Stimulated activated CD8-positive, alpha-beta memory T cell treated with anti-CD3 and anti-CD28 coated beads, Interleukin-15, amount 100 ng/mL, for 24 hours (primary cell): ENCODE data around the gene SPINK6.

Experiments used
- DNase-seq: peaks from one replicate; pipeline ENCODE4 v3.0.0-alpha.2; 2020; ENCODE audit warnings: low read depth

SPINK6 gene, protein sequence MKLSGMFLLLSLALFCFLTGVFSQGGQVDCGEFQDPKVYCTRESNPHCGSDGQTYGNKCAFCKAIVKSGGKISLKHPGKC

DNA sequence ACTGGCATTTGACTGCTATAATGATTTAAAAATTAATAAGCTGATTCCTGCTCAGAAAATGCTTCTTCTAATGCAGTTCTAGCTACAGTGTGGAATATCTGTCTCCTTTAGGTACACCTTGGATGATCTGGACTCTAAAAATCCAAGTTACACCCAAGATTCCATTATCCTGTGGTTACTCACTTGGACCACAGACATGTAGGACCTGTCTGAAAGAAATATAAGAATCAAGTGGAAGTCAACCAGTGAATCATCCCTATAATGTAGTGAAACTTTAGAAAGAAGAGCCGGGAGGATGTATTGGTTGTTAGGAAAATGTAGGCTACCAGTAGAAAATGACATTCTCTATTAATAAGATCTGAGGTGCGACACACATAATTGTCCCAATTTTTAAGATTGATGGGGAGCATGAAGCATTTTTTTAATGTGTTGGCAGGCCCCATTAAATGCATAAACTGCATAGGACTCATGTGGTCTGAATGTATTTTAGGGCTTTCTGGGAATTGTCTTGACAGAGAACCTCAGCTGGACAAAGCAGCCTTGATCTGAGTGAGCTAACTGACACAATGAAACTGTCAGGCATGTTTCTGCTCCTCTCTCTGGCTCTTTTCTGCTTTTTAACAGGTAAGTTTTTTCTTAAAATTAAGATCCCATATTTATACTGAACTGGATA lies at the start of gene SPINK6:
SPINK6 (plus strand) TSS at position 512 of the 673 bp plus-strand sequence; CDS start at position 567, 55 bp downstream.
- no peak for DNase-seq

DNA sequence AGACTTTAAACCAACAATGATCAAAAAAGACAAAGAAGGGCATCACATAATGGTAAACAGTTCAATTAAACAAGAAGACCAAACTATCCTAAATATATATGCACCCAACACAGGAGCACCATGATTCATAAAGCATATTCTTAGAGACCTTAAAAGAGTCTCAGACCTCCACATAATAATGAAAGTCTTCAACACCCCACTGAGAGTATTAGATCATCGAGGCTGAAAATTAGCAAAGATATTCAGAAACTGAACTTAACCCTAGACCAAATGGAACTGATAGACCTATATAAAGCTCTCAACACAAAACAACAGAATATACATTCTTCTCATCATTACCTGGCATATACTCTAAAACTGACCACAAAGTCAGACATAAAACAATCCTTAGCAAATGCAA lies 46.2 kb upstream of the SPINK6 start:
- no peak for DNase-seq

DNA sequence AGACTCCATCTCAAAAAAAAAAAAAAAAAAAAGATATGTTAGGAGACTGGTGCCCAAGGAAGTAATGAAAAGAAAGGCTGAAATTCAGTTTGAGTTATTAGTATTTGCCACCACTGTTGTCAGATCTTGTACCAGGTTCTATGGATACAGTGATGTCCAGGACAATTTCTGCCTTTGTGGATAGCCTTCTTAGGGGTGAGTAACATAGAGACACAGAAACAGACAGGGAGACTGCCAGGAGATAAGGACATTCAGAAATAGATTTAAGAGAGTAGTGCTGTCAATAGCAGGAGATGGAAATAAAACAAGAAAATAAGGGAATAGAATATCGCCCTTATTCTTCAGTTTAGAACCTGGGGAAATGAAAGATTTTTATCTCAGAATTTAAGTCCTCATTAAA lies 40.8 kb upstream of the SPINK6 start:
- no peak for DNase-seq

DNA sequence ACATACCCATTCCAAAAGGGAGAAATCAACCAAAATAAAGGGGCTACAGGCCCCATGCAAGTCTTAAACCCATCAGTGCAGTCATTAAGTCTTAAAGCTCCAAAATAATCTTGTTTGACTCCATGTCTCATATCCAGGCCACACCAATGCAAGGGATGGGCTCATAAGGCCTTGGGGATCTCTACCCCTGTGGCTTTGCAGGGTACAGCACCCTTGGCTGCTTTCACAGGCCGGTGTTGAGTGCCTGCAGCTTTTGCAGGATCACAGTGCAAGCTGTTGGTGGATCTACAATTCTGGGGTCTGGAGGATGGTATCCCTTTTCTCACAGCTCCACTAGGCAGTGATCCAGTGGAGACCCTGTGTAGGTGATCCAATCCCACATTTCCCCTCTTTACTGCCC lies 39.5 kb upstream of the SPINK6 start:
- no peak for DNase-seq

DNA sequence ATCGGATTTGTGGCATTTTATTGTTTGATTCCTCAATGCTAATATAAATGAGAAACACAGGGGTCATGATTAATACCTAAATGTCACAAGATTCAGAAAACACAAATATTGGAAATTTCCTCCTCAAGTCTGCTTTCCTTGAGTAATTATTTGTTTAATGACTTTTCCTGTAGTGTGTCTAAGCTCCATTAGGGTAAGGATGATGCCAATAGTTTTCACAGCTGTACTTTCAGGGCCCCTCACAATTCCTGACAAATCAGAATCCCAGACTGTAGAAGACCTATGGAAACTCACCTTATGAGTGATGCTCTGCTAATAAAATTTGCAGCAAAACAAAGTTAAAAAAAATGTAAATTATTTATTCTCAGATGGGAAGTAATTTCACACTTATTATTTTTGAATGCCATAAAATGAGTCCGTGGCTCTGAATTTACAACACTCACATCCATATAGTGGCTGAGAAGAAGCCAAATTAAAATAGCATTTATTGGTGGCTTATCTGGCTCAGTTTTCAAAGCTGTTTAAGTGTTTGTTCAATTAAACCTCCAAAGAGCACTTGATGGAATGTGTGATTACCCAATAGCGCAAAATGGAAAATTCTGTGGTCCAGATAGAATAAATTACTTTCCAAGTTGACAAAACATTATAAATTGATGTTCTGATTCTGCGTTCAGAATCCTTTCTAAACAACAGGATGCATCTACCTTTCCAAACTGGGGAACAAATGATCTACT lies 36.1 kb upstream of the SPINK6 start:
- no peak for DNase-seq

DNA sequence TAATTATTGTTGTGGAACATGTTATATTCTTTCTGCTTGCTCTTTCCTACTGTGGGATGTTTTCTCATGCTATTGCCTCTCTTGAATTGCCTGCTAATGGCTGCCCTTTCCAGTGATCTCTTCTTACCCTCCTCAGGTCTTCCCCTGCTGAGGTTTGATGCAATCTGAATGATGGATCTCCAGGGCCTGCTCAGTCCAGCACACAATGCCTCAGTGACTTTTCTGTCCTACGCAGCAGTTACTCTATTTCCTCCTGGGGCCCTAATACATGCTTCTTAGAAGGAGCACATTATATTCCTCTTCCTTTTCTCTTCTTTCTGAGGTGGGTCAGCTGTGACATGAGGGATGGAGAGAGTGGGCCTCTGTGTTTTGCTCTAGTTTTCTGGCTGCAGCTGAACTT lies 34.6 kb upstream of the SPINK6 start, which contains the start of gene SPINK14:
SPINK14 (plus strand) TSS at position 301 of the 400 bp plus-strand sequence. CDS start 1,187 bp downstream, outside the sequence.
- no peak for DNase-seq

DNA sequence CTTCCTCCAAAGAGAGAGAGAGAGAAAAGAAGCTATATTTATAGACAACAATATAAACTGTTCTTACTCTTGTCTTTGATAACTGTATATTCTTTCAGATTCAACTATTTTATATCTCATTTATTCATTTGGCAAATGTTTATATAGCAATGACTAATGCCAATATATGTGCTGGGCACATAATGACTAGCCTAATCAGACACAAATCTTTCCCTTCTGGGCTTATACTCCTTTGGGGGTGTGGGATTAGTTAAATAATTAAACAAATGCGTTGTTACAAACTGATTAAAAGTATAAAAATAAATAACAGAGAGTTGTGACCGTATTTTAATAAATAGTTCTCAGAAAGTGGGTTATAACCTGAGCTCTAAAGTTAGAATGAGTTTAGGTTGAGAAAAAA lies 30.5 kb upstream of the SPINK6 start:
- DNase-seq, result no peak

DNA sequence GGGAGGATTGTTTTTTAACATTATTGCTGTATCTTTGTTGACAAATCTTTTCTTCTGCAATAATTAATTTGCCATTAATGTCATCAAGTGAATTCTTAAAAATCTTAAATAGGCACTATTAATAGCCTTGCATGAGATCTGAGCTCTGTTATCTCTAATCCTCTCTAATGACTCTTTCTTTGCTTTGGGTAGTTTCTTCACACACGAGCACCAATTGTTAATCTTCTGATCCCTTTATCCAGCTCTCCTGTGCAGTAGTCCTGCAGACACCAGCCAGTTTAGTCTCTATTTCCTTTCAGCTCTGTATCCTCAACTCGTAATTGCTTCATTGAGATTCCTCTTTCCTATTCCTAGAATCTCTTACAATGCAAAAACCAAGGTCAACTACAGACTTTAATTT lies 26.4 kb upstream of the SPINK6 start:
- no peak for DNase-seq

DNA sequence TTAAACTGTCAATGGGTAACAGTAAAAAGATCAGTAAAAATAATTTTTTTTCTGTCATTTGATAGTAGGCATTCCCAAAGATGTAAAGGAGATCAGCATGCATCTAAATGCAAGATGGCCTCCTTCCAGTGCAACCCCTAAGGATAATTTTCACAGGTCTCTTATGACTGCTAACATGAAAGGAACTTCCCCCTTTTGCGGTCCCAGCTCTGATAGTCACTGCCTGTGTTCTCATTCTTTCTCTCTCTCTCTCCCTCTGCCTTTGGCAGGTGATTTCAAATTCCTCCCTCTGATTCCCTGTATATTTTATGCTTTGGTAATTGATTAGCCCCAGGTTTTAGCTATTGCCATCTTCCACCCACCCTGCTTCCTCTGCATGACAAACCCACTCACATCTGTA lies 25.6 kb upstream of the SPINK6 start:
- DNase-seq, result no peak

DNA sequence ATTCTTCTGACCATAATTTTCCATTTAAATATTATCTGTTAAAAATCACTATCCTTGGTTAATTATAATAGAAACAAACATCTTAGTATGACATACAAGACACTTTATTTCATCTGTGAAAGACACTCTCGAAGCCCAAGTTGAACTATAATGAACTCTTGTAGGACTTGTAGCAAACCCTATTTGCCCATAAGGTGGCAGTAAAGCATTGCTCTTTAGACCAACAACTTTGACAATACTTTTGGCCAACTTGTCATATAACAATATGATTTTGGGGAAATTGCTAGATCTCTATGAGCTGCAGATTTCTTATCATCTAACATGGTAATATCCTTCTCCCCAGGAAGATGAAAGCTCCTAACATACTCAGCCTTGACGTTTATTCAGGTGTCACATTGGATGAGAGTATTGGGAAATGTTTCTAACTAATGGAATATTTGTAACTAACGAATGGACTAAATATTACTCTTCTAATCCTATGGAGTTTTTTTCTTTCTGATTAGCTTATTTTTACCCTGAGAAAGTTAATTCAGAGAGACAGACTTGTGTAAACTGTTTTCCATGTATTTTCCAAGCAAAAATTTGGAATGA lies 23.5 kb upstream of the SPINK6 start:
- no peak for DNase-seq

DNA sequence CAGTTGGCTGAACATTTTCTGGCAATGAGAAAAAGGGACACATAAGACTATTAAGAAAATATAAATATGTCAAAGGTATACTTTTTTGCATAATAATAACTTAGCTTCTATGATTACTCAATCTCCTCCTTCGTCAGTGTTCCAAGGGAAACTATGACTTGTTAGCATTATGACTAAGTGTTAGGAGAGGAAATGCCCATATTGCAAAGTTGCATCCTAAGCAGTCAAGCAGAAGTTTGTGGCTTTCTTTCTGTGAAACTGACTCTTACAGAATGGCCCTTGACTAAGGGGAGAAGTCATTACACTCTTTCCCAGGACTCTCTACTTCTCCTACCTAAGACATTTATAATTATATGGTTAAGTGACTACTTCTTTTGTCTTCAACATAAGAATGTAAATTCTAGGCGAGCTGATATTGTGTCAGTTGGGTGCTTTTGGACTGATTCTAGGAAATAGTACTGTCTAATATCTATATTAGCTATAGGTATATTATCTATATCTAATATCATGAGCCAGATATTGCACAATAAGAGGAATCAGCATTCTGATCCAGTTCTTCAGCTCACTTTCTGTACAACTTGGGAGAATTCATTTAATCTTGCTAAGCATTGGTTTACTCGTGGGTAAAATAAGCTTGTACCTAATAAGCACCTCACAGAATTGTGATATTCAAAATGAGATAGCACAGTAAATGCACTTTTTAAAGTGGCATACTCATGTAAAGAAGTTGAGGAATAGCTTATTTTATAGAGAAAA lies 16.4 kb upstream of the SPINK6 start:
- DNase-seq, result no peak

DNA sequence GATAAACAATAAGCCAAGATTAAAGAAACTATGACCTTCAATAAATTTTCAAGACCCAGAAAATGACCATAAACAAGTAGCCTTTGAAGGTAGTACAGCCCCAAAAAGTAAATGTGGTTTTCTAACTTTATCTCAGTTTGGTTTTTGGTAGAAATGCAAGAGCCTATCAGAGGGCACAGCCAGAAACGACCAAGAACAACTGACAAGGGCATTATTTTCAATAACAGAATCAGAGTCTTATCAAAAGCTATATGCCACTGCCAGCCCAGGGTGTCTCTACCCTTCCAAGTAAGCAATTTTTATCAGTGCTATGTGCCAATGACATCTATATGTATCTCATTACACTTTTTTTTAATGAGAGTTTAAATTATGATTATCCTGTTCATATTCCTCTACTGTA lies 11.8 kb upstream of the SPINK6 start:
- no peak for DNase-seq

DNA sequence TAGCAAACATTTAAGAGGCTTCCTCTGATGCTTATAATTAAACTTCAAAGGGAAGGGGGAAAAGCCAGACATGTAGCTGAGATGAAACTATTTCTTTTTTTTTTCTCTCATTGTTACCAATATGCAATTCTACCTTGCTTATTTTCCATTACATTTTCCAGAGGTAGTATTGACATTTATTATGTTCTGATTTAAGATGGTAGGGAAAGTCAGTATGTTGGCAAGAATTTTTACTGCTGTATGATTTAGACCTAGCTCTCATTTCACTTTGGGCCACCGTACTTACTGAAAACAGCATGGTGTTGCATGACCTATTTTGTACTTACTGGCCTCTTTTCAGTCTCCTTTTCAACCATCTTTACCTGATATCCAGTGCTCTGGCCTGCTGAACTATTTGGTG lies 9.6 kb upstream of the SPINK6 start:
- no peak for DNase-seq

DNA sequence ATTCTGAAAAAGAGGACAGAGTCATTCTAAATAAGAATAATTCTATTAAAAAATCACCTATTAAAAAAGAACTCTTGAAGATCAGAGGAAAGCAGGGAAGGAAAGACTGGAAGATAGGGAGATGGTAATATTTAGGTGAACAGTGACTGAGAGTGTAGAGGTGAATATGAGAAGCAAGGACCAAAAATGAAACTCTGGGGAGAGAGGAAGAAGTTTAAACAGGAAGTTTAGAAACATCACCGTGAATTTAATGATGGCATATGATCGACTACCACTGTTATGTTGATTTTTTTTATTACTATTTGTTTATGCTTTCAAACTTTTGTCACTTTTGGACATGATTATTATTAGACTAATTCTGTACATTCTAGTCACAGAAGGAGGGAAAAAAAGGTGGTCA lies 1.7 kb upstream of the SPINK6 start:
- DNase-seq, result no peak

DNA sequence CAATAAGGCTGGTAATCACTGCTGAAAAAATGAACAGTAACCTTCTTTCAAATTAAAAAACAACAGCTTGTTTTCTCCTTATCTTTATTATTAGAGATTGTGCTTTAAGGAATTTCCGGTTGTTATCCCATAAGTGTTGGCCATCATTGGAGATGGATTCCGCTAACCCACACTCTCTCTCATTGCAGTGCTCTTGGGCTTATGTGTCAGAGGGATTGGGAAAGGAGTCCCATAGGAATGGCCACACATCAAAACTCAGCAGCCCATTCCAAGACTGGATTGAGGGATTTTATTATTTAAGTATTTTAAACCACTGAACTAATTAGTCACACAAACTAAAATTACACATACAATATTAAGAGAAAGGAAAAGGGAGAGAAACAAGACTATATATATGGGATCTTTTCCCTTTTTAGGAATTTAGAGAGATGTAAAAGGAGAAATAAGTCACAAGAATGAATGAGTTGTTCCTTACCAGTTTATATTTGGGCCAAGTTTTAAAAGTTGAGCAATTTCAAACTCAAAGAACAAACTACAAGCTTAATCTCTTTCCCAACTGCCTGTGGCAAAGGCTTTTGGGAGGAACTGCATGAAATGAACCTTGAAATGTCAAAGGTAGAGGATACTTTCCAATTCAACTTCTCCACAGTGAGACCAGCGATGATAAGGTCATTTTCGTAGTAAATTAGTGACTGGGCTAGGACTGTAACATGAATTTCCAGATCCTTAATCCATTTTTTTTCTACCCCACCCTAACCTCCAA lies 2.4 kb downstream of the SPINK6 start:
- no peak for DNase-seq

DNA sequence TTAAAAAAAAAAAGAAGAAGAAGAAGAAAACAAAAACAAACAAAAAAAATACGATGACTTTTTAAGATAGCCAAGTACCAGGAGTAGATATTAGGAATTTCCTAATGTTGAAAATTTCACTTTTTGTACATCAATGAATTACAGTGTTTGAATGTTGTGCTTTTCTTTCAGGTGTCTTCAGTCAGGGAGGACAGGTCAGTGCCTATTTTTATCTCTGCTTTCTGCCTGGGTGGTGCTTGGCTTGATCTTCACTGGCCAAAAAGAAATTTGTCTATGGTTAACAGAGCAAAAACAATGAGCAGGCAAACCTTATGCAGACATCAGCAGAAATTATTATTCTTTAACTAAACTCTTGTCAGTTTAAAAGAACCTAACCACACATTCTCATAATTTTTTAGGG lies 3.0 kb downstream of the SPINK6 start:
- no peak for DNase-seq

DNA sequence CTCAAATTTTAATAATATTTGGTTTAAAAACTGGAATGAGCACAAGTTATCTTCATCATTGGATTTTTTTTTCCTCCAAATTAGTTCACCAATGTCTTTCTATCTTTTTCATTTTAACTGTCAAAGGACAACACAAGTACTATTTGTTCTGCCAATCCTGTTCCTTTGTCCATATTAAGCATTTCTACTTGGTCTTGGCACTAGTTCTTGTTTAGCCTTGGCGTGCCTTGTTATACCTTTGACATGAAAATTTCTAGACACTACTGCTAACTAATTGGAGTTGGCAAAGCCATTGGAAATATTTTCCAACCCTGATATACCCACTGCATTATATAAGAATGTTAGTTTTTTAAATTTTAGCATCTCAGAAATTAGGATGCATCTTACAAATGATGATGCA lies 3.8 kb downstream of the SPINK6 start:
- DNase-seq, result no peak

DNA sequence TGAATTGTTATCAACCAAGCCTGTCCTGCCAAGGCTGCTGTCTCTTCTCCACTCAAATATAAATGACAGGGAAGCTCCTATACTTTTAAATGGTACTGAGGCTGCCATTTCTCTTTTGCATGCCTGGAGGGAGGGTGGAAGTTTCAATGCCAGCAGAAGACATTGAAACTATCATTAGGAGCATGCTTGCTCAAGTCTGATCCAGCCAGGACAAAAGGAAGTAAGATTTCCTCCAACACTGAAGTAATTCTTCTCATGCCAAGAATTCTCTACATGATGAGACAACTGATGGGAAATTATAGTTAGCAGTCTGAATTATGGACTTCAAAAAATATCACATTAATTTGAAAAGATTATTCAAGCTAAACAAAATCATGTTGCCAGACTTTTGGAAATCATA lies 5.4 kb downstream of the SPINK6 start:
- DNase-seq, result no peak

DNA sequence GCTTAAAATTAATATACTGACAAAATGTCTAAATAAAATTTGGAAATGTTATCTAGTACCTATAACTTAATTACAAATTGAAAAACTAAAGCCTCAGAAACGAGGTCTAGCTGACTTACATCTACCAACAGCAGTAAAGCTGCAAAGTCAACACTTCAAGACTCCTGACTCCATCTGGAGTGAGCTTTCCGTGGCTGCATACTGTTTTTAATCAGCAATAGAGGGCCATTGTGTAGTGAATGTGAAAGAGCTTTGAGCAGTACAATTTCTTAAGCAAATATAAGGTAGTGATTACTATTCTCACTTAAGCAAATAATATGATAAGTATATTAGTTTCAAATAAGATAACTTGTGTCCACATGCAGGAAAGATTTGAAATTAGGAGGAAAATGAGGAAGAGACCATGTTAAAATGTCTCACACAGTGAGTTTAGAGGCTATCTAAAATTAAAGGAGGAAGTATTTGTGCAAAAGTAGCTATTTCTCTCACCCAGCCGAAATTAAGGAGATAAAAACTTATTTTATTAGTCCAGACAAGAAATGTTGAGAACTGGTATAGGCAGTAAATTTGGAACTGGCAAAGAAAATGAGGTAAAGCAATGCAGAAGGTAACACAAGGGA lies 6.4 kb downstream of the SPINK6 start:
- no peak for DNase-seq

DNA sequence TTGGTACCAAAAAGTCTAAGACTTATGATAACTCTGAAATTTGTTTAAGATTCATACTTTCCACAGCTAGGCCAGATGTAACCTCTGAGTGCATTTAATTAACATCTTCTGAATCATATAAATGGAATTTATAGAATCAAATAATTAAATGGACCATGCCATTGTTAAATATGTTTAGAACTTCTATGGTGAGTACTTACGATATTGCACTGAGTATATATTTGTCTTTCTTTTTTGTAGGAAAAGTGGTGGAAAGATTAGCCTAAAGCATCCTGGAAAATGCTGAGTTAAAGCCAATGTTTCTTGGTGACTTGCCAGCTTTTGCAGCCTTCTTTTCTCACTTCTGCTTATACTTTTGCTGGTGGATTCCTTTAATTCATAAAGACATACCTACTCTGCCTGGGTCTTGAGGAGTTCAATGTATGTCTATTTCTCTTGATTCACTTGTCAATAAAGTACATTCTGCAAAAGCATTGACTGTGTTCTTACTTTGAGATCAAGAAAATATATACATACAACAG lies 11.9 kb downstream of the SPINK6 start:
- DNase-seq, result no peak

DNA sequence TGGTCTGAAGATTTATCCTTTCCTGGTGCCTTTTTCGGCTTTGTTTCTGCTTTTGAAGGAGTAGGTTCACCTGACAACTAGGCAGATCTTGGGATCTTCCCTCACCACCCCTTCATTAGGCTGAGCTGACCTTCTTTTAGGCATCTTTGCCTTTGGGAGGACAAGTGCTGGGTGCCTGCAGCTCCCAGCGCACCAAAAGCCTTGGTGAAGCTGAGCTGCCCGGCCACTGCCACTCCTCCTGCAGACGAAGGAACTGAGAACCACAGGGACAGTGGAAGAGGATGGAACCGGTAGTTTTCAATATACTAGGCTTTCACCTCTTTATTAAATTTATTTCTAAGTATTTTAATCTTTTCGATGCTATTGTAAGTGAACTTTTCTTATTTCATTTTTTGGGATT lies 18.7 kb downstream of the SPINK6 start:
- DNase-seq, result no peak
